ENCODE measurements around the gene NIPAL3. TPM values are rescaled to one million over a fixed set of nuclear protein-coding genes. Genes with fewer than 3 reads are reported as not detected.

NIPAL3 gene
- total RNA-seq, 1 experiment from 2014 or later: 16.6 TPM

- Histone ChIP-seq H3K9me3 (ENCODE audit: control insufficient read depth in 1 of 2, insufficient read depth in 1 of 2, low read depth in 1 of 2, low read length in 2 of 2) (no peaks in the 10 kb centered on the region), H3K4me1 (ENCODE audit: control insufficient read depth in 1 of 2, insufficient read depth in 2 of 2, low read length in 2 of 2) (peaks cover 0 to 15% of the 10 kb centered on the region in 2 experiments; a peak in 3 of 4 replicates), H3K27ac (ENCODE audit: low read depth, low read length) (no peak overlapping the region), H3K9me2 (ENCODE audit: insufficient read depth) (no peaks in the 10 kb centered on the region), H4K20me1 (ENCODE audit: insufficient read depth) (no peaks in the 10 kb centered on the region), H3K27me3 (ENCODE audit: insufficient read depth, low read length) (no peaks in the 10 kb centered on the region), H3K9ac (ENCODE audit: low read length) (no peak overlapping the region), H2AFZ (ENCODE audit: low read depth, low read length, poor library complexity, severe bottlenecking) (no peak overlapping the region), H3K4me3 (replicated peaks in 1 of 2; ENCODE audit: low read depth in 1 of 2, low read length in 2 of 2) (no peak overlapping the region), H3K79me2 (ENCODE audit: insufficient read depth, low read length) (no peaks in the 10 kb centered on the region), H3K4me2 (ENCODE audit: low read length) (no peak overlapping the region), H3K36me3 (ENCODE audit: control insufficient read depth in 1 of 2, insufficient read depth in 2 of 2, low read length in 2 of 2) (no peaks in the 10 kb centered on the region)
- ChIA-PET RAD21 (ENCODE audit: low non-redundant PET in 1 of 2, low total read pairs in 2 of 2, uncharacterized antibody in 2 of 2, unreplicated experiment in 2 of 2) (no interaction called here), CTCF (interaction anchor here (1.0 kb wide), 1 partner anchor 27 kb away, joined by 3 read pairs; the partner anchor contains the start of gene NIPAL3), POLR2A (no interaction called here)
- no peak for ATAC-seq
- intact Hi-C loops (cut with micrococcal nuclease): no loop called here
- DNase-seq (ENCODE audit: low read depth, low spot score): no peak
- no TSS peak for BruUV-seq (replicated peaks)
- TF ChIP-seq JUND (IDR thresholded peaks at IDR 0.05): no peak
- no peak for TF ChIP-seq CTCF (IDR thresholded peaks at IDR 0.05 in 2 of 3, conservative IDR thresholded peaks at IDR 0.05 in 1 of 3; ENCODE audit: borderline replicate concordance in 1 of 3, insufficient read depth in 1 of 3, low read depth in 2 of 3, low read length in 2 of 3)
- no peak for TF ChIP-seq SRF (IDR thresholded peaks at IDR 0.05; ENCODE audit: low read depth)
- TF ChIP-seq EZH2 (IDR thresholded peaks at IDR 0.05): no peak
- no peak for TF ChIP-seq POLR2AphosphoS5 (IDR thresholded peaks at IDR 0.05; ENCODE audit: low read depth, low read length)
- no peak for TF ChIP-seq YY1 (IDR thresholded peaks at IDR 0.05; ENCODE audit: extremely low read depth, insufficient replicate concordance, low read depth, low read length)
- no peak for TF ChIP-seq ELF1 (IDR thresholded peaks at IDR 0.05; ENCODE audit: borderline replicate concordance, low read depth)
Measured at GRCh38 chr1:24441996-24442668, 26.5 kb downstream of the NIPAL3 start.

Measured in HCT116 (cell line).